Astrocyte (in vitro differentiated cells and primary cell): ENCODE data around the gene TOR2A. TPM values are rescaled to one million over a fixed set of nuclear protein-coding genes. Genes with fewer than 3 reads are reported as not detected.

ENCODE experiments used
- DNase-seq: peaks from one replicate; pipeline ENCODE4 v3.0.0-alpha.2; 2010; ENCODE audit warnings: low read depth
- FAIRE-seq: peaks from 2 replicates; lab custom pipeline; 2011; peaks lifted over from hg19 to GRCh38; lab: Jason Lieb, UNC
- H2AFZ ChIP-seq: 2 replicates; pipeline ENCODE4 v1.6.0; 2012; ENCODE audit warnings: low read depth, low read length, inconsistent platforms
- H3K27ac ChIP-seq: 2 replicates; pipeline ENCODE4 v1.5.1; 2011; ENCODE audit warnings: low read depth, low read length, inconsistent platforms
- H3K27me3 ChIP-seq: 2 replicates; pipeline ENCODE4 v1.6.0; 2011; ENCODE audit warnings: low read length, inconsistent platforms; ENCODE audit not compliant: insufficient read depth
- H3K36me3 ChIP-seq: 2 replicates; pipeline ENCODE4 v1.5.1; 2011; ENCODE audit warnings: low read length, inconsistent platforms; ENCODE audit not compliant: insufficient read depth
- H3K4me1 ChIP-seq: 2 replicates; pipeline ENCODE4 v1.5.1; 2011; ENCODE audit warnings: low read length, inconsistent platforms; ENCODE audit not compliant: insufficient read depth
- H3K4me2 ChIP-seq: 2 replicates; pipeline ENCODE4 v1.6.0; 2012; ENCODE audit warnings: low read length, inconsistent platforms
- H3K4me3 ChIP-seq: 2 replicates; pipeline ENCODE4 v1.5.1; 2011; ENCODE audit warnings: low read depth, mild to moderate bottlenecking, low read length, inconsistent platforms; ENCODE audit not compliant: insufficient read depth
- H3K79me2 ChIP-seq: 2 replicates; pipeline ENCODE4 v1.6.0; 2012; ENCODE audit warnings: mild to moderate bottlenecking, low read length, inconsistent platforms; ENCODE audit not compliant: insufficient read depth
- H3K9ac ChIP-seq: 2 replicates; pipeline ENCODE4 v1.6.0; 2012; ENCODE audit warnings: mild to moderate bottlenecking, low read length, inconsistent platforms
- H3K9me3 ChIP-seq: 2 replicates; pipeline ENCODE4 v1.5.1; 2012; ENCODE audit warnings: low read depth, mild to moderate bottlenecking, low read length, inconsistent platforms; ENCODE audit not compliant: insufficient read depth
- H4K20me1 ChIP-seq: 2 replicates; pipeline ENCODE4 v1.6.0; 2012; ENCODE audit warnings: low read length, inconsistent platforms; ENCODE audit not compliant: insufficient read depth
- H3K27ac Mint-ChIP-seq: one replicate; pipeline ENCODE4 v1.8.0; 2021; ENCODE audit warnings: mild to moderate bottlenecking, mixed read lengths; ENCODE audit not compliant: unreplicated experiment
- H3K27me3 Mint-ChIP-seq: one replicate; pipeline ENCODE4 v1.8.0; 2021; ENCODE audit warnings: low read depth, mixed read lengths; ENCODE audit not compliant: unreplicated experiment
- H3K36me3 Mint-ChIP-seq: one replicate; pipeline ENCODE4 v1.8.0; 2021; ENCODE audit warnings: low read depth, mixed read lengths; ENCODE audit not compliant: unreplicated experiment
- H3K4me1 Mint-ChIP-seq: one replicate; pipeline ENCODE4 v1.8.0; 2021; ENCODE audit warnings: low read depth, mixed read lengths; ENCODE audit not compliant: unreplicated experiment
- H3K4me3 Mint-ChIP-seq: one replicate; pipeline ENCODE4 v1.8.0; 2021; ENCODE audit warnings: mild to moderate bottlenecking, moderate library complexity, mixed read lengths; ENCODE audit not compliant: unreplicated experiment
- H3K9me3 Mint-ChIP-seq: one replicate; pipeline ENCODE4 v1.8.0; 2021; ENCODE audit warnings: mild to moderate bottlenecking, mixed read lengths; ENCODE audit not compliant: unreplicated experiment
- EZH2 ChIP-seq: IDR thresholded peaks from 2 replicates; pipeline ENCODE4 v1.6.1; 2012; ENCODE audit warnings: mild to moderate bottlenecking, low read length, inconsistent platforms; ENCODE audit not compliant: insufficient read depth
- total RNA-seq: library from RNA; stranded (reverse); gene quantifications from 2 replicates; pipeline ENCODE4 v1.2.1, GENCODE V29; 2021
- TF ChIP-seq, protein P1 (sequence below): IDR thresholded peaks from 2 replicates; pipeline ENCODE4 v1.5.1; 2011; ENCODE audit warnings: low read depth, mild to moderate bottlenecking, inconsistent platforms, low read length, moderate library complexity; ENCODE audit not compliant: insufficient read depth

Gene TOR2A
- total RNA-seq, 1 donor from 2014 or later: 7.5 TPM

DNA sequence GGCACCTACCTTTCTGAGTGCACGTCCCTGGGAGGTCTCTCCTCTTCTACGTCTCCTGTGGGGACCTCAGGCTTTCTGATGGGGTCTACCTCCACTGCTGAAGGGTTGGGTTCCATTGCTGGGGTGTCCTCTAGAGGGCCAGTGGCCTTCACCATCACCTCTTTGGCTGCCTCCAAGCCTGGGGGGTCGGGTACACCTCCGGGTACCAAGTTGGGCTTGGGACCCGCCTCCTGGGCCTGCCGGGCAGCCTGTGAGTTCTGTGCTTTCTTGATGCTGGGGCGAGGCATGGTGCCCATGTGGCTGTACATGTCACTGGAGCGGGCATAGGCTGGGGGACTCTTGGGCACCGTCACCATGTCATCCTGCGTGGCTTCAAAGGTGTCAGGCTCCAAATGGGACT is 38.9 kb upstream of the TOR2A start:
- DNase-seq: no peak
- H3K36me3 Mint-ChIP-seq: no peaks in the 10 kb centered on the region
- peaks cover 5% of the 10 kb centered on the region for H3K4me1 Mint-ChIP-seq
- TF ChIP-seq, protein P1, sequence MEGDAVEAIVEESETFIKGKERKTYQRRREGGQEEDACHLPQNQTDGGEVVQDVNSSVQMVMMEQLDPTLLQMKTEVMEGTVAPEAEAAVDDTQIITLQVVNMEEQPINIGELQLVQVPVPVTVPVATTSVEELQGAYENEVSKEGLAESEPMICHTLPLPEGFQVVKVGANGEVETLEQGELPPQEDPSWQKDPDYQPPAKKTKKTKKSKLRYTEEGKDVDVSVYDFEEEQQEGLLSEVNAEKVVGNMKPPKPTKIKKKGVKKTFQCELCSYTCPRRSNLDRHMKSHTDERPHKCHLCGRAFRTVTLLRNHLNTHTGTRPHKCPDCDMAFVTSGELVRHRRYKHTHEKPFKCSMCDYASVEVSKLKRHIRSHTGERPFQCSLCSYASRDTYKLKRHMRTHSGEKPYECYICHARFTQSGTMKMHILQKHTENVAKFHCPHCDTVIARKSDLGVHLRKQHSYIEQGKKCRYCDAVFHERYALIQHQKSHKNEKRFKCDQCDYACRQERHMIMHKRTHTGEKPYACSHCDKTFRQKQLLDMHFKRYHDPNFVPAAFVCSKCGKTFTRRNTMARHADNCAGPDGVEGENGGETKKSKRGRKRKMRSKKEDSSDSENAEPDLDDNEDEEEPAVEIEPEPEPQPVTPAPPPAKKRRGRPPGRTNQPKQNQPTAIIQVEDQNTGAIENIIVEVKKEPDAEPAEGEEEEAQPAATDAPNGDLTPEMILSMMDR: no peak
- no peak for TF ChIP-seq EZH2
- no peak overlapping the region for H3K27ac ChIP-seq
- H3K4me3 Mint-ChIP-seq: no peak overlapping the region
- H3K36me3 ChIP-seq: no peaks in the 10 kb centered on the region
- peaks cover 6% of the 10 kb centered on the region for H3K27me3 Mint-ChIP-seq
- H3K79me2 ChIP-seq: no peaks in the 10 kb centered on the region
- H3K27me3 ChIP-seq: no peaks in the 10 kb centered on the region
- no peaks in the 10 kb centered on the region for H3K9me3 ChIP-seq
- H3K4me1 ChIP-seq: peaks cover 10% of the 10 kb centered on the region
- H2AFZ ChIP-seq: no peak overlapping the region
- H3K27ac Mint-ChIP-seq: no peak overlapping the region
- H3K9me3 Mint-ChIP-seq: no peaks in the 10 kb centered on the region
- no peak overlapping the region for H3K4me3 ChIP-seq
- no peak overlapping the region for H3K4me2 ChIP-seq
- H4K20me1 ChIP-seq: no peaks in the 10 kb centered on the region
- no peak overlapping the region for H3K9ac ChIP-seq
- FAIRE-seq: no peak

DNA sequence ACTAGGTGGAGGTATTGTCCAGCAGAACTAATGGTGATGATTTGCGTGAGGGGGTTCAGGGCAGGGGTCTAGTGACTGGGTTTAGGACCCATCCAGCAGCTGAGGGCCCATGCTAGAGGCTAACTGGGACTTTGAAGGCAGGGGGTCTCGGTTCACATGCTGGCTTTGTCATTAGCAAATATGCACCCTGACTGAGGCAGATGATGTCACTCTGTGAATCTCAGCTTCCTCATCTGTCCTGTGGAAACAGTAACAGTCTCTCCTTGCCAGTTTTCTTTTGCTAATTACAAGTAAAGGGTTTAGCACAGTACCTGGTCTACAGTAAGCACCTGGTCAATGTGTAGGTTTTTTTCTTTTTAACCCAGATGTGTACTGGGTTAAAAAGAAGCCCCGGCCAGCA is 38.2 kb upstream of the TOR2A start:
- DNase-seq (no peak), FAIRE-seq (no peak)
- Mint-ChIP-seq H3K9me3 (no peaks in the 10 kb centered on the region), H3K4me3 (no peak overlapping the region), H3K4me1 (peaks cover 10% of the 10 kb centered on the region), H3K36me3 (peaks cover 2% of the 10 kb centered on the region), H3K27ac (no peak overlapping the region), H3K27me3 (peaks cover 6% of the 10 kb centered on the region)
- H3K27ac ChIP-seq: no peak overlapping the region
- no peak overlapping the region for H3K4me2 ChIP-seq
- H2AFZ ChIP-seq: no peak overlapping the region
- H3K27me3 ChIP-seq: no peaks in the 10 kb centered on the region
- no peaks in the 10 kb centered on the region for H3K9me3 ChIP-seq
- H4K20me1 ChIP-seq: no peaks in the 10 kb centered on the region
- no peak overlapping the region for H3K9ac ChIP-seq
- H3K36me3 ChIP-seq: no peaks in the 10 kb centered on the region
- no peaks in the 10 kb centered on the region for H3K79me2 ChIP-seq
- H3K4me3 ChIP-seq: no peak overlapping the region
- TF ChIP-seq, protein P1: no peak
- no peak for TF ChIP-seq EZH2
- peaks cover 12% of the 10 kb centered on the region for H3K4me1 ChIP-seq

DNA sequence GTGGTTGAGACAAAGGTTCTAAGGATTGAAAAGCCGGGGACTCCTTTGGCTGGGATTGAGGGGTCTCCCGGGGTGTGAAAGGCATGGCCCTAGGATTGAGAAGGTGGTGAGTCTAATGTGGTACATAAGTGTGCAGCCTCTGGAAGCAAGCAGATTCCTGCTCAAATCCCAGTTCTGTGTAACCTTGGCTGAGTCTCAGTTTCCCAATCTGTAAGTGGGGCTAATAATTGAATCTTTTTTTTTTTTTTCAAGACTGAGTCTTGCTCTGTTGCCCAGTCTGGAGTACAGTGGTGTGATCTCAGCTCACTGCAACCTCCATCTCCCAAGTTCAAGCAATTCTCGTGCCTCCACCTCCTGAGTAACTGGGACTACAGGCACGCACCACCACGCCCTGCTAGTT is 37.5 kb upstream of the TOR2A start:
- peaks cover 2% of the 10 kb centered on the region for H3K36me3 Mint-ChIP-seq
- FAIRE-seq: no peak

More for the DNA sequence above, 37.5 kb upstream of the TOR2A start:
- H3K79me2 ChIP-seq: no peaks in the 10 kb centered on the region
- H3K4me3 ChIP-seq: no peak overlapping the region
- Mint-ChIP-seq H3K4me3 (no peak overlapping the region), H3K4me1 (peaks cover 13% of the 10 kb centered on the region), H3K27ac (no peak overlapping the region), H3K9me3 (no peaks in the 10 kb centered on the region), H3K27me3 (peaks cover 6% of the 10 kb centered on the region)
- no peak overlapping the region for H3K27ac ChIP-seq
- no peaks in the 10 kb centered on the region for H3K27me3 ChIP-seq
- no peaks in the 10 kb centered on the region for H4K20me1 ChIP-seq
- no peak overlapping the region for H3K9ac ChIP-seq
- H3K36me3 ChIP-seq: no peaks in the 10 kb centered on the region
- H3K4me2 ChIP-seq: no peak overlapping the region
- TF ChIP-seq, protein P1: no peak
- TF ChIP-seq EZH2: no peak
- DNase-seq: no peak
- no peak overlapping the region for H2AFZ ChIP-seq
- H3K9me3 ChIP-seq: no peaks in the 10 kb centered on the region
- H3K4me1 ChIP-seq: peaks cover 19% of the 10 kb centered on the region
